Measurements from ENCODE around the gene ERGIC1. TPM values are rescaled to one million over a fixed set of nuclear protein-coding genes. Genes with fewer than 3 reads are reported as not detected.
A peak's percentile ranks its signal among the peaks of the same experiment; 100 is the strongest.

Gene ERGIC1
- total and polyA plus RNA-seq, 7 donors = 49.9 to 116 (median 53.9) TPM

- no peak overlapping the region for H3K4me3 ChIP-seq
- peak overlapping the region; percentile 82 for H3K27ac ChIP-seq
- peak in 1 of 2 donors; percentile 68 for DNase-seq
- TF ChIP-seq CTCF (IDR thresholded peaks at IDR 0.05) = no peak
- peaks cover 62% of the 10 kb centered on the region for H3K4me1 ChIP-seq
- H3K27me3 ChIP-seq (ENCODE audit: insufficient read depth in 3 of 3, low read length in 2 of 3) = no peaks in the 10 kb centered on the region
- intact Hi-C loops (cut with DNase I) = no loop called here
- WGBS, 3 donors = 25 to 53% (median 30%) methylated on average over 7 of the region's 7 CpGs
- ATAC-seq = no peak
- H3K36me3 ChIP-seq (ENCODE audit: insufficient read depth in 1 of 2, low read depth in 1 of 2) = no peaks in the 10 kb centered on the region
- H3K9me3 ChIP-seq = no peaks in the 10 kb centered on the region
These were observed 3.6 kb downstream of the ERGIC1 start for GRCh38 chr5:172837640-172838039.

- DNase-seq (no peak), ATAC-seq (no peak)
- Histone ChIP-seq H3K4me3 (no peak overlapping the region), H3K9me3 (no peaks in the 10 kb centered on the region), H3K27me3 (ENCODE audit: insufficient read depth in 3 of 3, low read length in 2 of 3) (no peaks in the 10 kb centered on the region), H3K4me1 (peaks cover 59% of the 10 kb centered on the region), H3K36me3 (ENCODE audit: insufficient read depth in 1 of 2, low read depth in 1 of 2) (peaks cover 0 to under 1% of the 10 kb centered on the region in 2 donors), H3K27ac (peak overlapping the region; percentile 82)
- WGBS, 3 donors = 88 to 95% (median 91%) methylated on average over 3 of the region's 3 CpGs
- intact Hi-C loops (cut with DNase I) = no loop called here
- TF ChIP-seq CTCF (IDR thresholded peaks at IDR 0.05) = no peak
These were observed 4.3 kb downstream of the ERGIC1 start for GRCh38 chr5:172838151-172838875.

GRCh38 chr5:172839669-172840431 lies 5.8 kb downstream of the ERGIC1 start:
- H3K36me3 ChIP-seq (ENCODE audit: insufficient read depth in 1 of 2, low read depth in 1 of 2) = peaks cover 0 to 5% of the 10 kb centered on the region in 2 donors
- no peak overlapping the region for H3K4me3 ChIP-seq
- no peaks in the 10 kb centered on the region for H3K27me3 ChIP-seq (ENCODE audit: insufficient read depth in 3 of 3, low read length in 2 of 3)
- 22 to 33% (median 28%) methylated on average over 13 of the region's 13 CpGs for WGBS, 3 donors
- no peak for TF ChIP-seq CTCF (IDR thresholded peaks at IDR 0.05)
- no peaks in the 10 kb centered on the region for H3K9me3 ChIP-seq
- intact Hi-C loops (cut with DNase I) = no loop called here
- peak overlapping the region; percentile 73 for H3K27ac ChIP-seq
- DNase-seq (no peak), ATAC-seq (peak; percentile 35 to 67 (median 48))
- peaks cover 54% of the 10 kb centered on the region for H3K4me1 ChIP-seq

- intact Hi-C loops (cut with DNase I) = no loop called here
- Histone ChIP-seq H3K4me1 (peaks cover 51% of the 10 kb centered on the region), H3K4me3 (no peak overlapping the region), H3K36me3 (ENCODE audit: insufficient read depth in 1 of 2, low read depth in 1 of 2) (peaks cover 0 to 5% of the 10 kb centered on the region in 2 donors), H3K27ac (peak overlapping the region; percentile 73), H3K9me3 (no peaks in the 10 kb centered on the region), H3K27me3 (ENCODE audit: insufficient read depth in 3 of 3, low read length in 2 of 3) (no peaks in the 10 kb centered on the region)
- TF ChIP-seq CTCF (IDR thresholded peaks at IDR 0.05) = no peak
- peak; percentile 12 to 55 (median 44) for ATAC-seq
- WGBS, 3 donors = 34 to 54% (median 35%) methylated on average over 12 of the region's 12 CpGs
- DNase-seq = no peak
These were observed 6.5 kb downstream of the ERGIC1 start for GRCh38 chr5:172840432-172841154.
